ENCODE measurements around the gene AP1B1. TPM values are rescaled to one million over a fixed set of nuclear protein-coding genes. Genes with fewer than 3 reads are reported as not detected.
"Not testable (repeated sequence)": the region's sequence is repeated elsewhere in the genome, so short reads cannot be mapped to it uniquely, and the experiment has no call there.

Gene AP1B1
- total RNA-seq, 8 experiments from 2014 or later, result 31.3 to 60.4 (median 45.4) TPM

- 89 to 100% methylated on average over 1 of the region's 1 CpG; no CpG with 5 or more reads in 8 of the 10 experiments for WGBS, 10 experiments
- in situ Hi-C loops (cut with MboI; ENCODE audit: low pct_unique_long_range_greater_than_20kb in 2 of 9, low sequenced_read_pairs in 9 of 9, unreplicated experiment in 9 of 9), result loop anchor here in 1 of 9 experiments (25.0 kb wide), 1 partner anchor 704 kb away; the partner anchor contains the start of gene HORMAD2
- ATAC-seq (replicated peaks in 6 of 8), result no peak
Observed at GRCh38 chr22:29383740-29384139, 4.6 kb downstream of the AP1B1 start.

GRCh38 chr22:29382580-29383302 is 5.6 kb downstream of the AP1B1 start:
- WGBS, 10 experiments, result 60 to 100% (median 87%) methylated on average over 1 to 5 of the region's 6 CpGs; no CpG with 5 or more reads in 1 of the 10 experiments
- Histone ChIP-seq H3K4me3 (no peak overlapping the region), H3K27ac (no peak overlapping the region), H3K4me1 (replicated peaks in 1 of 2) (peaks cover 7 to 8% of the 10 kb centered on the region in 2 donors)
- in situ Hi-C loops (cut with MboI; ENCODE audit: low pct_unique_long_range_greater_than_20kb in 2 of 9, low sequenced_read_pairs in 9 of 9, unreplicated experiment in 9 of 9), result loop anchor here in 1 of 9 experiments (25.0 kb wide), 1 partner anchor 705 kb away; the partner anchor contains the start of gene HORMAD2
- no peak for ATAC-seq (replicated peaks in 6 of 8)

More at GRCh38 chr22:29383740-29384139, 4.6 kb downstream of the AP1B1 start:
- H3K4me3 ChIP-seq, result no peak overlapping the region
- no peak overlapping the region for H3K27ac ChIP-seq
- peaks cover 8% of the 10 kb centered on the region in 2 donors for H3K4me1 ChIP-seq (replicated peaks in 1 of 2)

GRCh38 chr22:29380856-29381255 is 7.5 kb downstream of the AP1B1 start:
- Histone ChIP-seq H3K4me1 (replicated peaks in 1 of 2) (no peaks in the 10 kb centered on the region), H3K27ac (no peak overlapping the region), H3K4me3 (no peak overlapping the region)
- WGBS, 10 experiments, result 50 to 100% (median 87%) methylated on average over 1 to 6 of the region's 6 CpGs; no CpG with 5 or more reads in 1 of the 10 experiments
- in situ Hi-C loops (cut with MboI; ENCODE audit: low pct_unique_long_range_greater_than_20kb in 2 of 9, low sequenced_read_pairs in 9 of 9, unreplicated experiment in 9 of 9), result loop anchor here in 1 of 9 experiments (25.0 kb wide), 1 partner anchor 706 kb away; the partner anchor contains the start of gene HORMAD2
- ATAC-seq (replicated peaks in 6 of 8), result no peak

GRCh38 chr22:29380032-29380781 is 8.2 kb downstream of the AP1B1 start:
- Histone ChIP-seq H3K4me1 (replicated peaks in 1 of 2) (no peaks in the 10 kb centered on the region), H3K4me3 (no peak overlapping the region), H3K27ac (no peak overlapping the region)
- 75 to 100% (median 89%) methylated on average over 2 to 5 of the region's 6 CpGs; no CpG with 5 or more reads in 2 of the 10 experiments for WGBS, 10 experiments
- peak in 1 of 8 experiments; percentile 23 for ATAC-seq (replicated peaks in 6 of 8)
- in situ Hi-C loops (cut with MboI; ENCODE audit: low pct_unique_long_range_greater_than_20kb in 2 of 9, low sequenced_read_pairs in 9 of 9, unreplicated experiment in 9 of 9), result loop anchor here in 1 of 9 experiments (25.0 kb wide), 1 partner anchor 707 kb away; the partner anchor contains the start of gene HORMAD2

- no peak for ATAC-seq (replicated peaks in 6 of 8)
- Histone ChIP-seq H3K4me3 (no peak overlapping the region), H3K27ac (no peak overlapping the region), H3K4me1 (replicated peaks in 1 of 2) (no peaks in the 10 kb centered on the region)
- in situ Hi-C loops (cut with MboI; ENCODE audit: low pct_unique_long_range_greater_than_20kb in 2 of 9, low sequenced_read_pairs in 9 of 9, unreplicated experiment in 9 of 9), result loop anchor here in 1 of 9 experiments (25.0 kb wide), 1 partner anchor 708 kb away; the partner anchor contains the start of gene HORMAD2
- 83 to 100% (median 96%) methylated on average over 1 to 6 of the region's 7 CpGs; no CpG with 5 or more reads in 1 of the 10 experiments for WGBS, 10 experiments
Observed at GRCh38 chr22:29379258-29379657, 9.1 kb downstream of the AP1B1 start.

GRCh38 chr22:29377979-29378378 is 10.4 kb downstream of the AP1B1 start:
- in situ Hi-C loops (cut with MboI; ENCODE audit: low pct_unique_long_range_greater_than_20kb in 2 of 9, low sequenced_read_pairs in 9 of 9, unreplicated experiment in 9 of 9), result loop anchor here in 1 of 9 experiments (25.0 kb wide), 1 partner anchor 709 kb away; the partner anchor contains the start of gene HORMAD2
- ATAC-seq (replicated peaks in 6 of 8), result no peak
- no peak overlapping the region for H3K4me3 ChIP-seq
- WGBS, 10 experiments, result 89 to 100% (median 100%) methylated on average over 2 to 4 of the region's 7 CpGs; no CpG with 5 or more reads in 5 of the 10 experiments
- H3K27ac ChIP-seq, result no peak overlapping the region
- no peaks in the 10 kb centered on the region for H3K4me1 ChIP-seq (replicated peaks in 1 of 2)

GRCh38 chr22:29376705-29377104 is 11.7 kb downstream of the AP1B1 start:
- in situ Hi-C loops (cut with MboI; ENCODE audit: low pct_unique_long_range_greater_than_20kb in 2 of 9, low sequenced_read_pairs in 9 of 9, unreplicated experiment in 9 of 9), result loop anchor here in 1 of 9 experiments (25.0 kb wide), 1 partner anchor 711 kb away; the partner anchor contains the start of gene HORMAD2

GRCh38 chr22:29375398-29376076 is 12.8 kb downstream of the AP1B1 start:
- WGBS, 10 experiments, result 0 to 74% (median 58%) methylated on average over 1 to 4 of the region's 4 CpGs; no CpG with 5 or more reads in 1 of the 10 experiments
- Histone ChIP-seq H3K27ac (no peak overlapping the region), H3K4me1 (replicated peaks in 1 of 2) (peaks cover 0 to 2% of the 10 kb centered on the region in 2 donors), H3K4me3 (no peak overlapping the region)
- ATAC-seq (replicated peaks in 6 of 8), result no peak
- in situ Hi-C loops (cut with MboI; ENCODE audit: low pct_unique_long_range_greater_than_20kb in 2 of 9, low sequenced_read_pairs in 9 of 9, unreplicated experiment in 9 of 9), result loop anchor here in 1 of 9 experiments (25.0 kb wide), 1 partner anchor 712 kb away; the partner anchor contains the start of gene HORMAD2

More at GRCh38 chr22:29376705-29377104, 11.7 kb downstream of the AP1B1 start:
- not testable (repeated sequence) for H3K4me3 ChIP-seq; ATAC-seq (replicated peaks in 6 of 8); H3K4me1 ChIP-seq (replicated peaks in 1 of 2); H3K27ac ChIP-seq
- WGBS, 10 experiments, result 76 to 100% (median 93%) methylated on average over 1 to 4 of the region's 5 CpGs

GRCh38 chr22:29374806-29375205 is 13.6 kb downstream of the AP1B1 start:
- not testable (repeated sequence) for H3K4me3 ChIP-seq; H3K4me1 ChIP-seq (replicated peaks in 1 of 2); ATAC-seq (replicated peaks in 6 of 8); H3K27ac ChIP-seq
- in situ Hi-C loops (cut with MboI; ENCODE audit: low pct_unique_long_range_greater_than_20kb in 2 of 9, low sequenced_read_pairs in 9 of 9, unreplicated experiment in 9 of 9), result loop anchor here in 1 of 9 experiments (25.0 kb wide), 1 partner anchor 712 kb away; the partner anchor contains the start of gene HORMAD2
- WGBS, 10 experiments, result 90% methylated on average over 7 of the region's 7 CpGs; no CpG with 5 or more reads in 9 of the 10 experiments

- WGBS, 10 experiments, result 76 to 100% (median 90%) methylated on average over 1 to 6 of the region's 6 CpGs; no CpG with 5 or more reads in 1 of the 10 experiments
- ATAC-seq (replicated peaks in 6 of 8), result no peak
- in situ Hi-C loops (cut with MboI; ENCODE audit: low pct_unique_long_range_greater_than_20kb in 2 of 9, low sequenced_read_pairs in 9 of 9, unreplicated experiment in 9 of 9), result no loop called here
Observed at GRCh38 chr22:29374401-29374800, 14.0 kb downstream of the AP1B1 start.

GRCh38 chr22:29370537-29370936 is 17.8 kb downstream of the AP1B1 start:
- H3K27ac ChIP-seq, result no peak overlapping the region
- WGBS, 10 experiments, result 8 to 80% (median 29%) methylated on average over 1 to 6 of the region's 7 CpGs; no CpG with 5 or more reads in 2 of the 10 experiments
- in situ Hi-C loops (cut with MboI; ENCODE audit: low pct_unique_long_range_greater_than_20kb in 2 of 9, low sequenced_read_pairs in 9 of 9, unreplicated experiment in 9 of 9), result no loop called here
- ATAC-seq (replicated peaks in 6 of 8), result peak in 5 of 8 experiments; percentile 39 to 57 (median 50)
- H3K4me1 ChIP-seq (replicated peaks in 1 of 2), result peaks cover 9 to 12% of the 10 kb centered on the region in 2 donors
- H3K4me3 ChIP-seq, result no peak overlapping the region

More at GRCh38 chr22:29374401-29374800, 14.0 kb downstream of the AP1B1 start:
- Histone ChIP-seq H3K4me3 (no peak overlapping the region), H3K27ac (no peak overlapping the region), H3K4me1 (replicated peaks in 1 of 2) (peaks cover 3 to 4% of the 10 kb centered on the region in 2 donors)

GRCh38 chr22:29369460-29369859 is 18.9 kb downstream of the AP1B1 start:
- Histone ChIP-seq H3K4me3 (no peak overlapping the region), H3K4me1 (replicated peaks in 1 of 2) (peaks cover 9 to 13% of the 10 kb centered on the region in 2 donors), H3K27ac (peak overlapping the region in 1 of 2 donors; percentile 2)
- ATAC-seq (replicated peaks in 6 of 8), result peak in 7 of 8 experiments; percentile 89 to 100 (median 98)
- WGBS, 10 experiments, result 7 to 83% (median 12%) methylated on average over 2 to 9 of the region's 9 CpGs; no CpG with 5 or more reads in 1 of the 10 experiments
- in situ Hi-C loops (cut with MboI; ENCODE audit: low pct_unique_long_range_greater_than_20kb in 2 of 9, low sequenced_read_pairs in 9 of 9, unreplicated experiment in 9 of 9), result no loop called here
